IPS-18a (cell line): ENCODE measurements around the gene TMTC2.

Experiments used
- H3K27ac ChIP-seq: one replicate; pipeline ENCODE4 v1.5.1; 2013; ENCODE audit warnings: low read length
- H3K27me3 ChIP-seq: one replicate; pipeline ENCODE4 v1.6.1; 2013; ENCODE audit warnings: mild to moderate bottlenecking, low read length; ENCODE audit not compliant: control insufficient read depth, insufficient read depth
- H3K36me3 ChIP-seq: one replicate; pipeline ENCODE4 v1.6.1; 2013; ENCODE audit warnings: low read depth, low read length; ENCODE audit not compliant: control insufficient read depth
- H3K4me1 ChIP-seq: one replicate; pipeline ENCODE4 v1.6.1; 2013; ENCODE audit warnings: low read depth, low read length; ENCODE audit not compliant: control insufficient read depth
- H3K4me3 ChIP-seq: one replicate; pipeline ENCODE4 v1.5.1; 2013; ENCODE audit warnings: low read length
- H3K9ac ChIP-seq: one replicate; pipeline ENCODE4 v1.6.1; 2013; ENCODE audit warnings: mild to moderate bottlenecking, low read length, moderate library complexity
- H3K9me3 ChIP-seq: one replicate; pipeline ENCODE4 v1.6.1; 2013; ENCODE audit warnings: low read depth, low read length; ENCODE audit not compliant: control insufficient read depth

The TMTC2 gene

DNA sequence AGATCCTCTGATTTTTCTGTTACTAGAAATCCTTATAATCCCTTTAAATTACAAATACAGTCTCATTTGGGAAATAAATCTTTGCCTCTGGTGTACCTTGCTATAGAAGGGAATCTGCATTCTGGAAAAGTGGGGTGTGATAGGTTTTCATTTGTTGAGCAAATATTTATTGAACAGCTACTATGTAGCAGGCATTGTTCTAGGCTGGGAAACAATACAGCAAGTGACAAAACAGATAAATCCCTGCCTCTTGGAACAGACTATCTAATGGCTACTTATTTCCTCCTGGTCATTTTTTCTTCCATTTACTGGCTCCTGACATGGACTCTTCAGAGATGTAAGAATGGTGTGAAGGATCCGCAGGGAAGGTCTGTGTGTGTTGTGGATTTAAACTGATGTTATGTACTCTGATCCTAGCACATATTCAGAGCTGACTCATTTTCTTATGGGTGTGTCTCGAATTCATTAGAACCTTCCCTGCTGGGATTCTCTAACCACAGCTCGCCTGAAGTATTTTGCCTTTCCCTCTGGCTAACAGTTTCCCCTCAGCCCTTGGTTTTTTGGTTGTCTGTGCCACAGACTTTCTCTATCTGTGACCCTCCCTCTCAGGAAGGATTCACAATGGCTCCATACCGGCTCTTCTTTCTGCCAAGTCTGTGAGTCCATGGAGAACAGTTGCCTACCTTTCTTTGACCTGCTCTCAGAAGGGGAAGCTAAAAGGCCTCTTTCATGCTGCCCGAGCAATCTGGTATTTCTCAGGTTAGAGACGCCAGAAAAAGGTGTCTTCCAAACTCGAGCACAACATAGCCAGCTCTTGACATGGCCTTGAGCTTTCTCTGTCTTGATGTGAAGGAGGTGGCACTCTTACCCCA, 53.7 kb downstream of the TMTC2 start:
- Histone ChIP-seq H3K4me1 (peaks cover 4% of the 10 kb centered on the region), H3K36me3 (no peaks in the 10 kb centered on the region), H3K9me3 (no peaks in the 10 kb centered on the region), H3K4me3 (no peak overlapping the region), H3K27ac (no peak overlapping the region), H3K27me3 (no peaks in the 10 kb centered on the region), H3K9ac (no peak overlapping the region)

DNA sequence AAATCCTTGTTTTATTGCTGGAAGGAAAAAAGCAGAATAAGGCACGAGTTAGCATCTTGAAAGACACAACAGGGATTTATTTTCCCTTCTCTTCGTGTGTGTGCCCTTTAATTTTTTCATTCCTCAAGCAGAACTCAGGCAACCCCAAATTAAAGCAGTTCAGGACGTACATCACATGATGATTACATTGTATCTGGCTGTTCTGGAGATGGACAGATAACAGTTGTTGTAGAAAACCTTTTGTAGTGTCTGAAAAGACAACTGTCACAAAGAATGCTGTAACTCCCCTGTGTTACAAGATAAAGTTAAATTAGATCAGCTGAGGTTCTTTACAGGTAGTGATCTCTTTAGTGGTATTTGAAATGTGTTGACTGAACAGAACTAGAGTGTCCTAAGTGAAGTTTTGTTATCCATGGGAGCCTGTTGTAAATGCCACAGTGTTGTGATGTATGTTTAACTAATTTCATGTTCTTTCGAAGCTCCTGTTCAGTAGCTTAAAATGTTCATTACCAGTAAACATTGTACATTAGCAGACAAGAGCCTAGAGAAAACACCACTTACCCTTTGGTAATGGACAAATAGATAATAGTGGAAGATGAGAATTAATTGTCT, 58.5 kb downstream of the TMTC2 start:
- Histone ChIP-seq H3K4me1 (peaks cover 4% of the 10 kb centered on the region), H3K9me3 (no peaks in the 10 kb centered on the region), H3K9ac (no peak overlapping the region), H3K27me3 (no peaks in the 10 kb centered on the region), H3K4me3 (no peak overlapping the region), H3K36me3 (no peaks in the 10 kb centered on the region), H3K27ac (no peak overlapping the region)

- Histone ChIP-seq H3K4me1 (no peaks in the 10 kb centered on the region), H3K9ac (no peak overlapping the region), H3K27ac (no peak overlapping the region), H3K27me3 (no peaks in the 10 kb centered on the region), H3K9me3 (no peaks in the 10 kb centered on the region), H3K36me3 (no peaks in the 10 kb centered on the region), H3K4me3 (no peak overlapping the region)
These were observed 59.1 kb downstream of the TMTC2 start for GRCh38 chr12:82745807-82746206.

DNA sequence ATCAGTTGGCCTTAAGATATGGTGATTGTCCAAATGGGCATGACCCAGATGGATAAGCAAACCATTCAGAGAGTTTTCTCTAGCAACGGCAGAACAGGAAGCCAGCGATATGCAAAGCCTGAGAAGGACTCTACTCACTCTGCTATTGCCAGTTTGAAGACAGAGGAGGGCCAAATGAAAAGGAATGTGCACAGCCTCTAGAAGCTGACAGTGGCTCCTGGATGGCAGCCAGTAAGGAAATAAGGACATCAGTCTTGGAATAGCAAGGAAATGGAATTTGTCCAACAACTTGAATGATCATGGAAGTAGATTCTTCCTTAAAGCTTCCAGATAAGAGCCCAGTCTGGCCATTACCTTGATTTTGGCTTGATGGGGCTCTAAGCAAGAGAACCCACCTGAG, 60.0 kb downstream of the TMTC2 start:
- H3K27me3 ChIP-seq: no peaks in the 10 kb centered on the region
- no peak overlapping the region for H3K27ac ChIP-seq
- H3K4me3 ChIP-seq: no peak overlapping the region
- no peak overlapping the region for H3K9ac ChIP-seq
- no peaks in the 10 kb centered on the region for H3K36me3 ChIP-seq
- H3K9me3 ChIP-seq: no peaks in the 10 kb centered on the region
- H3K4me1 ChIP-seq: no peaks in the 10 kb centered on the region

- no peaks in the 10 kb centered on the region for H3K4me1 ChIP-seq
- H3K27me3 ChIP-seq: no peaks in the 10 kb centered on the region
- H3K9ac ChIP-seq: no peak overlapping the region
- no peak overlapping the region for H3K4me3 ChIP-seq
- no peaks in the 10 kb centered on the region for H3K36me3 ChIP-seq
- H3K27ac ChIP-seq: no peak overlapping the region
- H3K9me3 ChIP-seq: no peaks in the 10 kb centered on the region
These were observed 62.3 kb downstream of the TMTC2 start for GRCh38 chr12:82749015-82749414.

DNA sequence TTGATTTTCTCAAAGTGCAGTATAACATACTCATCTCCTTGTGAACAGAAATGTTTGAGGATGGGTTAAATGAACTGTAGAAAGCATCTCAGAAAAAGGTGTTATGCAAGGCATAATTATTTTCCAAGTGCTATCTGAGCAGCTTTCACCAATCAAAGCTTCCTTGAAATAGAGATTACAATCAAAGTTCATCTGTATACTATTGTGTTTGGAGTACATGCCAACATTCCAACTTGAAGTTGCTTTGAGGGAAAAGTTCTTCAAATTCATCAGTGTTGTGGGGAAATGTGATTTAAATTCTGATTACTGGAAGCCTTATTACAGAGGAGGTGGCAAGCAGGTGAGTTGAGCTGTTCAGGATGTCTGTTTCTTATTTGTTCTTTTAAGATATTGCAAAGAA, 68.2 kb downstream of the TMTC2 start:
- H3K9me3 ChIP-seq: no peaks in the 10 kb centered on the region
- no peak overlapping the region for H3K4me3 ChIP-seq
- no peak overlapping the region for H3K9ac ChIP-seq
- H3K4me1 ChIP-seq: peaks cover 23% of the 10 kb centered on the region
- H3K27ac ChIP-seq: no peak overlapping the region
- H3K27me3 ChIP-seq: peaks cover 6% of the 10 kb centered on the region
- H3K36me3 ChIP-seq: no peaks in the 10 kb centered on the region

DNA sequence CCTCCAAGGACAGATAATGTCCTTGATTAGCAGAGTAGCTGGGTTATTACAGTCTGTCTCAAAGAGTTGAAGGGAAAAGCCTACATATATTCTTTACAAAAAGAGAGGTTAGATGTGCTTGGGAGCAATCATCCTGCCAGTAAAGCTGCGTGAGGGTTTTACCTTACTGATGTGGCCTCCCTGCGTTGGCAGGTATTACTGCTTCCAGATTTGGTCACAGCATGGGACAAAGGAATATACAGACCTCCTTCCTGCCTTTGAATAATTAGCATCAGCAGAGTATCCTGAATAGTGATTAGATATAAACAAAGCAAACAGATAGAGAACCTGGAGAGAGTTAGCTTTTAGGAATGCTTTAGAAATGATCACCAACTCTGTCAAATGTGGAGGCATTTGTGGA, 69.6 kb downstream of the TMTC2 start:
- H3K9ac ChIP-seq: no peak overlapping the region
- H3K9me3 ChIP-seq: no peaks in the 10 kb centered on the region
- peaks cover 27% of the 10 kb centered on the region for H3K4me1 ChIP-seq
- H3K36me3 ChIP-seq: no peaks in the 10 kb centered on the region
- H3K4me3 ChIP-seq: no peak overlapping the region
- H3K27ac ChIP-seq: no peak overlapping the region
- peaks cover 6% of the 10 kb centered on the region for H3K27me3 ChIP-seq

- Histone ChIP-seq H3K36me3 (no peaks in the 10 kb centered on the region), H3K27ac (no peak overlapping the region), H3K4me1 (peaks cover 27% of the 10 kb centered on the region), H3K4me3 (no peak overlapping the region), H3K9me3 (no peaks in the 10 kb centered on the region), H3K9ac (no peak overlapping the region), H3K27me3 (peaks cover 6% of the 10 kb centered on the region)
These were observed 70.4 kb downstream of the TMTC2 start for GRCh38 chr12:82757059-82757458.

DNA sequence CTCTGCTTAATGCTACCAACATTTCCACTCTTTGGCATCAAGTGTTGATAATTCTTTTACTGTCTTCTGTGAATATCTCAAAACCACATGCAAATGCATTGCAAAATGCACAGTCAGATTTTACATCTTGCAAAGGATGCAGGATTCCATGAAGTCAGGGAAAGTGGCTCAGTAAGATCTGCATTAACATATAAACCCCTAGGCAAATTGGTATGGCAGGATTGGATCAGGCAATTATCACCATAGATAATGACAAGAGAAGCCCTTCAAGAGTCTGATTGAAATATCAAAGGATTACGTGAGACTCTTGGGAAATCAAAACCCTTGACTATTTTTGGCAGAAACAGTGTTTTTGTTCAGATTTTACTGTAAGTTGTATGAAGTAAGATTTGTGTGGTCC, 71.0 kb downstream of the TMTC2 start:
- Histone ChIP-seq H3K9ac (no peak overlapping the region), H3K4me3 (no peak overlapping the region), H3K27ac (no peak overlapping the region), H3K27me3 (peaks cover 6% of the 10 kb centered on the region), H3K4me1 (peaks cover 27% of the 10 kb centered on the region), H3K9me3 (no peaks in the 10 kb centered on the region), H3K36me3 (no peaks in the 10 kb centered on the region)

- Histone ChIP-seq H3K4me3 (no peak overlapping the region), H3K27ac (no peak overlapping the region), H3K4me1 (peaks cover 27% of the 10 kb centered on the region), H3K9ac (no peak overlapping the region), H3K9me3 (no peaks in the 10 kb centered on the region), H3K36me3 (no peaks in the 10 kb centered on the region), H3K27me3 (peaks cover 6% of the 10 kb centered on the region)
These were observed 72.1 kb downstream of the TMTC2 start for GRCh38 chr12:82758749-82759330.

DNA sequence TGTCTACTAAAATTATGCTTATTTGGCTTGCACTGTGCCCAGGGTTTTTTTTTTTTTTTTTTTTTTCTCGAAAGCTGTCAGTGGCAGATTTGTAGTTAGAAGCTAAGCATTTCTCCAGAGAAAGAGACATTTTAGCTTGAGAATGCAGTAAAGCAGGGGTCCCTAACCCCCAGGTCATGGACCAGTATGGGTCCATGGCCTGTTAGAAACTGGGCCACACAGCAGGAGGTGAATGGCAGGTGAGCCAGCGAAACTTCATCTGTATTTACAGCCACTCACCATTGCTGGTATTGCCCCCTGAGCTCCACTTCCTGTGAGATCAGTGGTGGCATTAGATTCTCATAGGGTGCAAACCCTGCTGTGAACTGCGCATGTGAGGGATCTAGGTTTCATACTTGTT, 73.7 kb downstream of the TMTC2 start:
- Histone ChIP-seq H3K36me3 (no peaks in the 10 kb centered on the region), H3K27me3 (peaks cover 1% of the 10 kb centered on the region), H3K27ac (no peak overlapping the region), H3K9ac (no peak overlapping the region), H3K9me3 (no peaks in the 10 kb centered on the region), H3K4me3 (no peak overlapping the region), H3K4me1 (peaks cover 27% of the 10 kb centered on the region)
